ENCODE results near the gene UBA1. TPM values are rescaled to one million over a fixed set of nuclear protein-coding genes. Genes with fewer than 3 reads are reported as not detected.

Gene UBA1
- total and polyA plus RNA-seq, 12 donors, result 90.9 to 157 (median 124) TPM

GRCh38 chrX:47218280-47218919, 24.8 kb downstream of the UBA1 start, which contains the start of gene CDK16:
Gene CDK16, plus strand, starts transcription at chrX:47218681. Its CDS starts 4,877 bp downstream, at chrX:47223558.
- Histone ChIP-seq H3K4me3 (peak within 1 kb of the TSS; percentile 69 to 94 (median 77)), H3K27me3 (no peaks in the 10 kb centered on the region), H3K9me3 (no peaks in the 10 kb centered on the region), H3K36me3 (peaks cover 0 to 40% (median under 1%) of the 10 kb centered on the region in 9 donors), H3K4me1 (peaks cover 0 to 36% (median 24%) of the 10 kb centered on the region in 9 donors), H3K27ac (peak within 1 kb of the TSS; percentile 94 to 99 (median 98))
- peak; percentile 75 to 87 (median 82) for ATAC-seq
- peak; percentile 61 to 77 for DNase-seq
- TF ChIP-seq, protein P1, sequence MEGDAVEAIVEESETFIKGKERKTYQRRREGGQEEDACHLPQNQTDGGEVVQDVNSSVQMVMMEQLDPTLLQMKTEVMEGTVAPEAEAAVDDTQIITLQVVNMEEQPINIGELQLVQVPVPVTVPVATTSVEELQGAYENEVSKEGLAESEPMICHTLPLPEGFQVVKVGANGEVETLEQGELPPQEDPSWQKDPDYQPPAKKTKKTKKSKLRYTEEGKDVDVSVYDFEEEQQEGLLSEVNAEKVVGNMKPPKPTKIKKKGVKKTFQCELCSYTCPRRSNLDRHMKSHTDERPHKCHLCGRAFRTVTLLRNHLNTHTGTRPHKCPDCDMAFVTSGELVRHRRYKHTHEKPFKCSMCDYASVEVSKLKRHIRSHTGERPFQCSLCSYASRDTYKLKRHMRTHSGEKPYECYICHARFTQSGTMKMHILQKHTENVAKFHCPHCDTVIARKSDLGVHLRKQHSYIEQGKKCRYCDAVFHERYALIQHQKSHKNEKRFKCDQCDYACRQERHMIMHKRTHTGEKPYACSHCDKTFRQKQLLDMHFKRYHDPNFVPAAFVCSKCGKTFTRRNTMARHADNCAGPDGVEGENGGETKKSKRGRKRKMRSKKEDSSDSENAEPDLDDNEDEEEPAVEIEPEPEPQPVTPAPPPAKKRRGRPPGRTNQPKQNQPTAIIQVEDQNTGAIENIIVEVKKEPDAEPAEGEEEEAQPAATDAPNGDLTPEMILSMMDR (IDR thresholded peaks at IDR 0.05), result no peak
- WGBS, 2 donors, result 0% methylated on average over 36 to 61 of the region's 61 CpGs
- intact Hi-C loops (cut with DNase I), result loop anchor here in 5 of 10 donors (1.0 to 10.0 kb wide), 4 partner anchors 14 to 436 kb away; partner anchors contain the start of genes USP11 (in 4 of the 5), ELK1 (in 1 of the 5), UXT (in 1 of the 5) and ZNF41 (in 1 of the 5)

GRCh38 chrX:47218920-47219815, 25.5 kb downstream of the UBA1 start:
- Histone ChIP-seq H3K4me1 (peaks cover 0 to 36% (median 24%) of the 10 kb centered on the region in 9 donors), H3K9me3 (no peaks in the 10 kb centered on the region), H3K4me3 (peak overlapping the region; percentile 69 to 94 (median 77)), H3K36me3 (peaks cover 0 to 40% (median 0%) of the 10 kb centered on the region in 9 donors), H3K27me3 (no peaks in the 10 kb centered on the region), H3K27ac (peak overlapping the region; percentile 94 to 99 (median 98))
- TF ChIP-seq, protein P1 (IDR thresholded peaks at IDR 0.05), result no peak
- ATAC-seq (peak in 5 of 8 donors; percentile 1 to 16 (median 10)), DNase-seq (peak; percentile 42 to 64)
- intact Hi-C loops (cut with DNase I), result loop anchor here in 5 of 10 donors (1.0 to 10.0 kb wide), 4 partner anchors 14 to 436 kb away; partner anchors contain the start of genes USP11 (in 4 of the 5), ELK1 (in 1 of the 5), UXT (in 1 of the 5) and ZNF41 (in 1 of the 5)
- 1% methylated on average over 49 to 56 of the region's 60 CpGs for WGBS, 2 donors

GRCh38 chrX:47221756-47222155, 28.1 kb downstream of the UBA1 start:
- ATAC-seq, result no peak
- 51 to 62% methylated on average over 4 of the region's 4 CpGs for WGBS, 2 donors
- TF ChIP-seq, protein P1 (IDR thresholded peaks at IDR 0.05), result no peak
- Histone ChIP-seq H3K36me3 (peaks cover 0 to 40% (median 9%) of the 10 kb centered on the region in 9 donors), H3K9me3 (no peaks in the 10 kb centered on the region), H3K4me1 (peaks cover 0 to 30% (median 20%) of the 10 kb centered on the region in 9 donors), H3K4me3 (no peak overlapping the region), H3K27ac (no peak overlapping the region), H3K27me3 (no peaks in the 10 kb centered on the region)
- no peak for DNase-seq
- intact Hi-C loops (cut with DNase I), result no loop called here

Data from heart right ventricle (tissue), 16 donors.